HepG2 (cell line): Measurements from ENCODE around the gene MTHFD1L. TPM values are rescaled to one million over a fixed set of nuclear protein-coding genes. Genes with fewer than 3 reads are reported as not detected.
A peak's percentile ranks its signal among the peaks of the same experiment; 100 is the strongest.

Source experiments
- ATAC-seq: fragments of 200-7000 bp; cut with Tn5 transposase; 3 replicates; pipeline ENCODE4 v1.9.1; 2020; ENCODE audit warnings: mild to moderate bottlenecking, moderate library complexity
- BruUV-seq: library from RNA; stranded (reverse); fragments of 400-500 nt; replicated peaks from 2 replicates; lab custom pipeline; 2021; lab: Mats Ljungman, UMichigan
- CTCF ChIA-PET: fragments of 300-600 bp; formaldehyde crosslinking; extraction: SDS; loops from one replicate; lab custom pipeline; 2021; ENCODE audit warnings: low total read pairs, inconsistent platforms, low intra/inter-chr PET ratio; lab: Yijun Ruan, JAX
- POLR2A ChIA-PET: fragments of 350-600 bp; sonication (Branson Sonifier 250); formaldehyde crosslinking; loops from one replicate; lab custom pipeline; 2020; ENCODE audit warnings: antibody characterized with exemption, inconsistent platforms; lab: Yijun Ruan, JAX
- DNase-seq: peaks from one replicate; pipeline ENCODE4 v3.0.0-alpha.2; 2015; ENCODE audit warnings: low spot score
- FAIRE-seq: peaks from 3 replicates; lab custom pipeline; 2011; peaks lifted over from hg19 to GRCh38; lab: Jason Lieb, UNC
- H2AFZ ChIP-seq: one replicate; pipeline ENCODE4 v1.6.1; 2011; ENCODE audit warnings: low read length, inconsistent platforms
- H3K27ac ChIP-seq: fragments of 300-600 bp; 3 replicates; pipeline ENCODE4 v1.8.0; 2011; ENCODE audit warnings: mixed run types, mild to moderate bottlenecking, mixed read lengths, low read length, inconsistent platforms; ENCODE audit not compliant: insufficient read depth; ENCODE audit errors: extremely low read length
- H3K27me3 ChIP-seq, 2 experiments: fragments of 200-600 bp in 1 of 2; 2 replicates in 1 of 2; 3 replicates in 1 of 2; pipeline versions ENCODE4 v1.6.0 to v1.8.0; 2011; ENCODE audit warnings: low read length in 2 of 2, mild to moderate bottlenecking in 2 of 2, moderate library complexity in 2 of 2, inconsistent platforms in 1 of 2; ENCODE audit not compliant: insufficient read depth in 2 of 2, control insufficient read depth in 1 of 2
- H3K36me3 ChIP-seq, 2 experiments: fragments of 200-600 bp in 1 of 2; replicated peaks in 1 of 2; 2 replicates in 1 of 2; 3 replicates in 1 of 2; pipeline versions ENCODE4 v1.5.1 to v1.8.0; 2011; ENCODE audit warnings: low read length in 2 of 2, inconsistent platforms in 1 of 2; ENCODE audit not compliant: insufficient read depth in 2 of 2, control insufficient read depth in 1 of 2
- H3K4me1 ChIP-seq: 2 replicates; pipeline ENCODE4 v1.5.1; 2012; ENCODE audit warnings: low read length, inconsistent platforms; ENCODE audit not compliant: insufficient read depth
- H3K4me2 ChIP-seq: 2 replicates; pipeline ENCODE4 v1.6.0; 2011; ENCODE audit warnings: low read depth, low read length, inconsistent platforms
- H3K4me3 ChIP-seq, 3 experiments: fragments of 200-600 bp in 1 of 3; sonication (generic), shearing (Covaris generic) in 1 of 3; replicated peaks in 1 of 3; 2 replicates each; pipeline ENCODE4 v1.5.1; 2011 to 2016; ENCODE audit warnings: low read length in 3 of 3, inconsistent platforms in 2 of 3, low read depth in 2 of 3, mild to moderate bottlenecking in 2 of 3, control low read depth in 1 of 3, mixed read lengths in 1 of 3; ENCODE audit not compliant: insufficient read depth in 1 of 3
- H3K79me2 ChIP-seq: one replicate; pipeline ENCODE4 v1.6.1; 2011; ENCODE audit warnings: low read length, inconsistent platforms; ENCODE audit not compliant: insufficient read depth
- H3K9ac ChIP-seq: 2 replicates; pipeline ENCODE4 v1.6.0; 2011; ENCODE audit warnings: mild to moderate bottlenecking, low read depth, low read length, inconsistent platforms; ENCODE audit not compliant: insufficient read depth
- H3K9me3 ChIP-seq: 2 replicates; pipeline ENCODE4 v1.5.1; 2012; ENCODE audit warnings: mild to moderate bottlenecking, low read length
- H4K20me1 ChIP-seq: 2 replicates; pipeline ENCODE4 v1.6.0; 2011; ENCODE audit warnings: inconsistent platforms, mild to moderate bottlenecking, low read length, moderate library complexity; ENCODE audit not compliant: insufficient read depth
- ARID2 ChIP-seq: sonication (generic); formaldehyde crosslinking; IDR thresholded peaks from 2 replicates; pipeline ENCODE4 v1.8.1; 2022; ENCODE audit warnings: mild to moderate bottlenecking, missing genetic modification reagents, borderline replicate concordance
- ATAD3A ChIP-seq: sonication (generic); formaldehyde crosslinking; IDR thresholded peaks from 2 replicates; pipeline ENCODE4 v1.4.0; 2020; ENCODE audit warnings: missing genetic modification reagents
- HNRNPK ChIP-seq: fragments of 200-400 bp; formaldehyde crosslinking; IDR thresholded peaks from 2 replicates; pipeline ENCODE4 v1.6.1; 2018; ENCODE audit warnings: low read length, low read depth, moderate library complexity, mild to moderate bottlenecking; ENCODE audit not compliant: poor library complexity, severe bottlenecking
- KLF12 ChIP-seq: sonication (generic); formaldehyde crosslinking; IDR thresholded peaks from 2 replicates; pipeline ENCODE4 v1.4.0; 2020; ENCODE audit warnings: missing genetic modification reagents, borderline replicate concordance
- MIER2 ChIP-seq: IDR thresholded peaks from 2 replicates; pipeline ENCODE4 v1.6.1; 2016; ENCODE audit warnings: missing biosample characterization, missing genetic modification reagents
- NFIB ChIP-seq: sonication (generic); formaldehyde crosslinking; IDR thresholded peaks from 2 replicates; pipeline ENCODE4 v1.9.0; 2021; ENCODE audit warnings: missing genetic modification reagents, mild to moderate bottlenecking, borderline replicate concordance
- NFKBIZ ChIP-seq: IDR thresholded peaks from 2 replicates; pipeline ENCODE4 v1.6.1; 2018; ENCODE audit warnings: missing genetic modification reagents, missing compliant biosample characterization
- NFYB ChIP-seq: sonication (generic); formaldehyde crosslinking; IDR thresholded peaks from 2 replicates; pipeline ENCODE4 v1.4.0; 2020; ENCODE audit warnings: missing genetic modification reagents
- RARG ChIP-seq: sonication (generic); formaldehyde crosslinking; IDR thresholded peaks from 2 replicates; pipeline ENCODE4 v1.4.0; 2020; ENCODE audit warnings: low read depth, mild to moderate bottlenecking, missing genetic modification reagents
- ZNF260 ChIP-seq: sonication (generic); formaldehyde crosslinking; IDR thresholded peaks from 2 replicates; pipeline ENCODE4 v1.4.0; 2020; ENCODE audit warnings: missing genetic modification reagents, low read depth, mild to moderate bottlenecking, borderline replicate concordance
- ZNF343 ChIP-seq: sonication (generic); formaldehyde crosslinking; IDR thresholded peaks from 2 replicates; pipeline ENCODE4 v1.4.0; 2020; ENCODE audit warnings: mild to moderate bottlenecking, missing genetic modification reagents
- ZNF512B ChIP-seq: sonication (generic); formaldehyde crosslinking; IDR thresholded peaks from 2 replicates; pipeline ENCODE4 v1.5.1; 2020; ENCODE audit warnings: missing genetic modification reagents, mild to moderate bottlenecking, borderline replicate concordance
- ZNF572 ChIP-seq: sonication (generic); formaldehyde crosslinking; IDR thresholded peaks from 2 replicates; pipeline ENCODE4 v1.5.1; 2020; ENCODE audit warnings: mild to moderate bottlenecking, missing genetic modification reagents
- ZNF574 ChIP-seq: sonication (generic); formaldehyde crosslinking; IDR thresholded peaks from 2 replicates; pipeline ENCODE4 v1.4.0; 2020; ENCODE audit warnings: missing genetic modification reagents
- ZNF773 ChIP-seq: sonication (generic); formaldehyde crosslinking; IDR thresholded peaks from 2 replicates; pipeline ENCODE4 v1.4.0; 2020; ENCODE audit warnings: missing genetic modification reagents, borderline replicate concordance
- ZNF878 ChIP-seq: sonication (generic); formaldehyde crosslinking; IDR thresholded peaks from 2 replicates; pipeline ENCODE4 v1.8.1; 2023; ENCODE audit warnings: mild to moderate bottlenecking, missing genetic modification reagents, moderate library complexity
- ZZZ3 ChIP-seq: sonication (generic); formaldehyde crosslinking; IDR thresholded peaks from 2 replicates; pipeline ENCODE4 v1.4.0; 2020; ENCODE audit warnings: missing genetic modification reagents, mild to moderate bottlenecking, borderline replicate concordance
- WGBS: methylation state at CpG from one replicate; pipeline ENCODE4 v1.1.6; 2017; ENCODE audit warnings: low lambda C conversion rate; 5-methylcytosine and 5-hydroxymethylcytosine counted together
- in situ Hi-C: cut with HindIII; loops from 2 replicates; pipeline ENCODE4 v1.10.0; 2017; ENCODE audit warnings: low pct_unique_long_range_greater_than_20kb; ENCODE audit not compliant: extremely low pct_ligation_motif_present
- intact Hi-C: fragments of 100-400 bp; cut with micrococcal nuclease; formaldehyde crosslinking; loops from one replicate; pipeline ENCODE4 v1.10.0; 2022; ENCODE audit not compliant: unreplicated experiment
- polyA plus RNA-seq, 8 experiments: library from polyadenylated mRNA; depleted of rRNA in 3 of 8; stranded (reverse) in 7 of 8; unstranded in 1 of 8; fragments of >200 nt; fragmentation: Illumina TruSeq in 4 of 8; extraction: Trizol in 4 of 8; gene quantifications; 2 replicates each; pipeline versions ENCODE4 v1.2.1 to v1.2.3, GENCODE V29; 2011 to 2016; ENCODE audit warnings: low read depth in 4 of 8, missing spikeins in 1 of 8, mixed read lengths in 1 of 8; ENCODE audit not compliant: insufficient read depth in 1 of 8
- total RNA-seq, 5 experiments: library from RNA; depleted of rRNA; stranded (reverse); fragments of >200 nt; fragmentation: Illumina TruSeq; extraction: Trizol; gene quantifications; 2 replicates each; pipeline ENCODE4 v1.2.3, GENCODE V29; 2016; ENCODE audit warnings: low read depth in 1 of 5

Gene MTHFD1L
- total and polyA plus RNA-seq, 2 of the 13 experiments (the other 11 are each of a cell fraction or from before 2014, with no cell fraction given): 24.0 to 39.6 TPM

- Histone ChIP-seq H3K9me3 (no peaks in the 10 kb centered on the region), H3K36me3 (no peaks in the 10 kb centered on the region; a peak in 1 of 5 replicates), H3K4me3 (0 out of 6 replicates have a peak overlapping the region, but pooled peaks of 1 of the 3 experiments have one; percentile 13), H3K27ac (peak overlapping the region; percentile 77), H3K27me3 (no peaks in the 10 kb centered on the region), H3K9ac (peak overlapping the region; percentile 74), H3K4me2 (peak overlapping the region; percentile 60), H4K20me1 (no peaks in the 10 kb centered on the region), H3K79me2 (no peaks in the 10 kb centered on the region), H3K4me1 (peaks cover 52% of the 10 kb centered on the region), H2AFZ (no peak overlapping the region)
- WGBS: 45% methylated on average over 8 of the region's 8 CpGs
- CTCF ChIA-PET: no interaction called here
- POLR2A ChIA-PET: interaction anchor here (0.6 to 1.7 kb wide), 11 partner anchors 8 to 58 kb away, joined by 3 to 11 read pairs (median 5); no protein-coding TSS in a partner anchor
- in situ Hi-C loops: no loop called here
- intact Hi-C loops: loop anchor here (10.0 kb wide), 2 partner anchors 45 to 65 kb away; no protein-coding TSS in a partner anchor
- DNase-seq (peak; percentile 91), FAIRE-seq (no peak), ATAC-seq (peak; percentile 91)
- no TSS peak for BruUV-seq
- TF ChIP-seq ZNF512B (CRISPR knock-in tag) (no peak), NFKBIZ (CRISPR knock-in tag) (peak; percentile 26; the same call in 1 of the 2 replicates), RARG (CRISPR knock-in tag) (no peak), KLF12 (CRISPR knock-in tag) (no peak), ATAD3A (CRISPR knock-in tag) (no peak), ZNF878 (CRISPR knock-in tag) (peak; percentile 69; the same call in 1 of the 2 replicates), ZNF260 (no peak), NFYB (no peak), ZNF572 (CRISPR knock-in tag) (no peak), ZNF574 (peak; percentile 89), NFIB (CRISPR knock-in tag) (no peak), ZNF343 (CRISPR knock-in tag) (no peak), MIER2 (CRISPR knock-in tag) (no peak), ARID2 (CRISPR knock-in tag) (no peak), ZNF773 (no peak), ZZZ3 (CRISPR knock-in tag) (0 out of 2 replicates have a peak, but pooled peaks have one; percentile 60), HNRNPK (no peak)
Measured at GRCh38 chr6:151060096-151060765, 194.7 kb downstream of the MTHFD1L start.
